OCI-LY3 (cell line): ENCODE results near the gene EYA2.

Experiments used
- H2AFZ ChIP-seq: fragments of 200-600, 300-600 bp; shearing (Covaris generic); 2 replicates; pipeline ENCODE4 v1.6.0; 2014; ENCODE audit warnings: antibody characterized with exemption, low read depth, low read length
- H3K27ac ChIP-seq: fragments of 200-600, 300-600 bp; sonication (generic); 2 replicates; pipeline ENCODE4 v1.5.1; 2014; ENCODE audit warnings: mild to moderate bottlenecking, low read length, moderate library complexity, mixed read lengths
- H3K27me3 ChIP-seq: fragments of 200-600, 300-600 bp; sonication (generic); 2 replicates; pipeline ENCODE4 v1.6.1; 2014; ENCODE audit warnings: low read depth, low read length, mixed read lengths
- H3K36me3 ChIP-seq: fragments of 200-600, 300-600 bp; sonication (generic); replicated peaks from 2 replicates; pipeline ENCODE3; 2014; ENCODE audit warnings: low read depth, low read length, mixed read lengths
- H3K4me1 ChIP-seq: fragments of 300-600, 200-600 bp; sonication (generic); 2 replicates; pipeline ENCODE4 v1.6.1; 2014; ENCODE audit warnings: low read length, mixed read lengths
- H3K4me2 ChIP-seq: fragments of 200-600, 300-600 bp; sonication (generic); 2 replicates; pipeline ENCODE4 v1.6.1; 2014; ENCODE audit warnings: low read length, mixed read lengths
- H3K4me3 ChIP-seq: fragments of 300-600, 200-600 bp; sonication (generic); 2 replicates; pipeline ENCODE4 v1.5.1; 2014; ENCODE audit warnings: antibody characterized with exemption, mild to moderate bottlenecking, low read length, moderate library complexity
- H3K79me2 ChIP-seq: fragments of 300-600, 200-600 bp; shearing (Covaris generic); 2 replicates; pipeline ENCODE4 v1.6.1; 2014; ENCODE audit warnings: mild to moderate bottlenecking, low read length, mixed read lengths
- H3K9ac ChIP-seq: fragments of 300-600, 200-600 bp; shearing (Covaris generic); 2 replicates; pipeline ENCODE4 v1.6.0; 2014; ENCODE audit warnings: mild to moderate bottlenecking, low read length, moderate library complexity
- H3K9me3 ChIP-seq: fragments of 200-600, 300-600 bp; shearing (Covaris generic); 2 replicates; pipeline ENCODE4 v1.6.1; 2014; ENCODE audit warnings: low read length, mixed read lengths; ENCODE audit not compliant: insufficient read depth
- H4K20me1 ChIP-seq: fragments of 200-600, 300-600 bp; sonication (generic); 2 replicates; pipeline ENCODE4 v1.6.1; 2016; ENCODE audit warnings: low read length, mixed read lengths; ENCODE audit not compliant: insufficient read depth
- CTCF ChIP-seq: fragments of 200-600, 300-600 bp; sonication (generic); IDR thresholded peaks from 2 replicates; pipeline ENCODE4 v1.5.1; 2014; ENCODE audit warnings: antibody characterized with exemption, low read length, low read depth
- EZH2phosphoT487 ChIP-seq: fragments of 200-600 bp; shearing (Covaris generic); IDR thresholded peaks from 2 replicates; pipeline ENCODE4 v1.6.1; 2018; ENCODE audit warnings: antibody characterized with exemption, mixed run types, low read depth

EYA2 gene

DNA sequence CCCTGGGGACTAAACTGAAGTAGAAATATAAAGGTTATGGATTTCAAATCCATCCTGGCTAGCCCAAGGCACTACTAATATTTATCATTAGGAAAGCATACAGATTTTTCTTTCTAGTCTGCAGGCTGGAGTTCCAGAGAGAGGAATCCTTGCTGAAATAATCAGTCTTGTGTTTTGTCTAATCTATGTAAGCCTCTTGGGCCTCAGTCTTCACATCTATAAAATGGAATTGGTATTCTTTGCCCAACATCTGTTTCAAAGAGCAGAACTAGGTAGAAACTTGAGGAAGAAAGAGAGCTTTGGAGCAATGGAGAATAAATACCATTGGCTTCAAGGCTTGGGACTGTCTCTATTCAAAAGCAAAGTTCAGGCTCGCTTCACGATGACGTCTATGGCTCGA is 249.8 kb downstream of the EYA2 start:
- H3K9me3 ChIP-seq = no peaks in the 10 kb centered on the region
- H3K4me2 ChIP-seq = no peak overlapping the region
- H3K9ac ChIP-seq = no peak overlapping the region
- no peaks in the 10 kb centered on the region for H3K36me3 ChIP-seq
- H3K27me3 ChIP-seq = peaks cover 12% of the 10 kb centered on the region; the same call in 1 of the 2 replicates
- H2AFZ ChIP-seq = no peak overlapping the region
- no peaks in the 10 kb centered on the region for H4K20me1 ChIP-seq
- H3K4me3 ChIP-seq = no peak overlapping the region
- TF ChIP-seq CTCF (no peak), EZH2phosphoT487 (no peak)
- no peak overlapping the region for H3K27ac ChIP-seq
- H3K4me1 ChIP-seq = no peaks in the 10 kb centered on the region
- H3K79me2 ChIP-seq = no peaks in the 10 kb centered on the region

DNA sequence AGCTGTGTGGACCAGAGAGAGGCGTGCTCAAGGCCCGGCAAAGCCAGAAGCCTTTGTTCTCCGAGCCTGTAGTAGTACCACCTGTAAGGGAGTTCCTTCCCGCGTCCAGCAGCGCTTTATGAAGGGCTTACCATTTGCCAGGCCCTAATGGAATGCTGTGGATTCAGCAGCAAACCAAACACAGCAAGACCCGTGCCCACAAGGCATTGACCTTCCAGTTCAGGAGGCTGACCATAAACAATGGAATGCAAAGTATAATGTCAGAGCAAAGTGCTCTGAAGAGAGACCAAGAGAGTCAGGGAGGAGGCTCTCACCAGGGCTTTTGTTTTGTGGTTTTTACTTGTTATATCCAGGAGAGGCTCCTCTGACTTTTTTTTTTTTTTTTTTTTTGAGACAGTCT is 252.0 kb downstream of the EYA2 start:
- Histone ChIP-seq H2AFZ (no peak overlapping the region), H3K27ac (no peak overlapping the region), H3K4me2 (no peak overlapping the region), H4K20me1 (no peaks in the 10 kb centered on the region), H3K9ac (no peak overlapping the region), H3K9me3 (no peaks in the 10 kb centered on the region), H3K4me3 (no peak overlapping the region), H3K79me2 (no peaks in the 10 kb centered on the region), H3K36me3 (no peaks in the 10 kb centered on the region), H3K4me1 (no peaks in the 10 kb centered on the region), H3K27me3 (peaks cover 16% of the 10 kb centered on the region)
- TF ChIP-seq EZH2phosphoT487 = no peak

GRCh38 chr20:47148059-47148458 is 253.4 kb downstream of the EYA2 start:
- Histone ChIP-seq H3K36me3 (no peaks in the 10 kb centered on the region), H2AFZ (no peak overlapping the region), H3K4me1 (no peaks in the 10 kb centered on the region), H4K20me1 (no peaks in the 10 kb centered on the region), H3K27me3 (peaks cover 16% of the 10 kb centered on the region), H3K79me2 (no peaks in the 10 kb centered on the region), H3K9ac (no peak overlapping the region), H3K4me2 (no peak overlapping the region), H3K4me3 (no peak overlapping the region), H3K27ac (no peak overlapping the region), H3K9me3 (no peaks in the 10 kb centered on the region)
- no peak for TF ChIP-seq EZH2phosphoT487
- TF ChIP-seq CTCF = no peak

GRCh38 chr20:47149939-47150338 is 255.3 kb downstream of the EYA2 start:
- Histone ChIP-seq H3K4me3 (no peak overlapping the region), H3K36me3 (no peaks in the 10 kb centered on the region), H2AFZ (no peak overlapping the region), H3K4me1 (no peaks in the 10 kb centered on the region), H3K9ac (no peak overlapping the region), H3K27me3 (peaks cover 25% of the 10 kb centered on the region), H3K79me2 (no peaks in the 10 kb centered on the region), H3K4me2 (no peak overlapping the region), H4K20me1 (no peaks in the 10 kb centered on the region), H3K9me3 (no peaks in the 10 kb centered on the region), H3K27ac (no peak overlapping the region)
- TF ChIP-seq EZH2phosphoT487 (no peak), CTCF (no peak)
